Renal pelvis (tissue), 4 donors: ENCODE results near the gene PNRC2. TPM values are rescaled to one million over a fixed set of nuclear protein-coding genes. Genes with fewer than 3 reads are reported as not detected.
A peak's percentile ranks its signal among the peaks of the same experiment; 100 is the strongest.
"Not testable (repeated sequence)": the region's sequence is repeated elsewhere in the genome, so short reads cannot be mapped to it uniquely, and the experiment has no call there.

ENCODE experiments used
- DNase-seq: peaks from one replicate; pipeline ENCODE4 v3.0.0-alpha.2; 2013
- polyA plus RNA-seq, 3 donors: library from polyadenylated mRNA; unstranded; fragments of 120-200 nt; gene quantifications; one replicate each; pipeline ENCODE4 v1.2.1, GENCODE V29; 2013; ENCODE audit not compliant: insufficient read length in 3 of 3

PNRC2 gene
- polyA plus RNA-seq, 3 donors = 213 to 233 (median 214) TPM

- no peak for DNase-seq
Measured at GRCh38 chr1:23979387-23979880, 19.8 kb downstream of the PNRC2 start.

DNA sequence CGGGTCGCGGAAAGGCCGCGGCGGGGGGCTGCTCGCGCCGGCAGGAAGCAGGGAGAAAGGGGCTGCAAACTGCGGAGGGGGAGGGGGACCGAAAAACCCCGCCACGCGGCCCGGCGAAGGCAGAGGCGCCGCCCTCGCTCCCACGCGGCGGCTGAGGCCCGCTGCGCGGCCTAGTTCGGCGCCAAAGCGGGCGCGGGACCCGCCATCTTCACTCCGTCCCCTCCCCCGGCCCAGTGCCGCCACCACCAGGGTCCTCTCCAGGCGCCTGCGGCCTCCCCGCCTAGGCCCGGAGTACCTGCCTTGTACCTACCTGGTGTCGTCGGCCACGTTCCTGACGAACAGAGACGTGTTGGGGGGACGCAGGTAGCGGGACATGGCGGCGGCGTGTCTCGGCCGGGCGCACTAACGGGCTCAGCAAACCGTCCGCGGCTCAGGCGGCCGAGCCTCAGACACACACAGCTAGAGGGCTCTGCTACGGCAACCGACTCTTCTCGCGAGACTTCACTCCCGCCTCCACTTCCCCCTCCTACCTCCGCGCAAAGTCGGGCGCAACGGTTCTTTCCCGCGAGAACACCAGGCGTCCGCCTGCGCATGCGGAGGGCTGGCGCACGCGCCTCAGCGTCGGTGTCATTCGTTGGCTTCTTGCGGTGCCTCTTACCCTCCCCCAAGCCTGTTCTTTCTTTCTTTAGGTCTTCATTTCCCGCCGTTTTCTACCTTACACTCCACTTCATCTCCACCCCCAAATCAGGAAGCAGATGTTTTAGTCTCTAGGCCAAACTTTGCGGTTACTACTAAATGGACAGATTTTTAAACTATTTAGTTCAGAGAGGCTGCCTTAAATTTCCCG lies 20.5 kb downstream of the PNRC2 start, which contains the start of gene SRSF10:
Gene SRSF10, minus strand, starts transcription at position 447 of the 847 bp plus-strand sequence. Its CDS starts 72 bp downstream, at position 375.
- peak; percentile 99 for DNase-seq

- peak; percentile 44 for DNase-seq
Measured at GRCh38 chr1:23980728-23981070, 21.1 kb downstream of the PNRC2 start.

DNA sequence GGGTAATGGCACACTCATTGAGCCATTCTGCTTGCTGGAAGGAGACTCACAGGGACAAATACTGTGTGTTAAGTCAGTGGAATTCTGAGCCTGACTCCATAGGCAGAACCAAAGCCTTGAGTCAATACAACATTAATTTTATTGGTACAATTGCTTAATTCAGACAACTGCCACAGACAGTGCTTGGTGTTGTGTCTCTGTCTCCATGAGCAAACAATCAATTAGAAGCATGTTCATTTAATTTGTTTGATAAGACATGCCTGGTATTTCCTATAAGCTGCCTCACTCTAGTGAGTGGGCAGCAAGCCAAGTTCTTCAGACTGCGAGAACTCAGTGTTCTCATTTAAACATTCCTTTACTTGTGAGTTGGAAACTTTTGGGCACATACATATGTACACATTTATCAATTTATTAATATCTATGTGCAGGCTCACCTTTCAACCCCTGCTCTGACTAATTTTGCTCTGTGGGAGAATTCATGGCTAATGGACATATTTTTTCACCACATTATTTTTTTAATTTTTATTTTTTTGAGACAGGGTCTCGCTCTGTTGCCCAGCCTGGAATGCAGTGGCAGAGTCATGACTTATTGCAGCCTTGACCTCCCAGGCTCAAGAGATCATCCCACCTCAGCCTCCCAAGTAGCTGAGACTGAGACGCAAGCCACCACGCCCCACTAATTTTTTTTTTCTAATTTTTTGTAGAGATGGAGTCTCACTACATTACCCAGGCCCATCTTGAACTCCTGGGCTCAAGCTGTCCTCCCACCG lies 25.0 kb downstream of the PNRC2 start:
- DNase-seq = peak; percentile 78

DNA sequence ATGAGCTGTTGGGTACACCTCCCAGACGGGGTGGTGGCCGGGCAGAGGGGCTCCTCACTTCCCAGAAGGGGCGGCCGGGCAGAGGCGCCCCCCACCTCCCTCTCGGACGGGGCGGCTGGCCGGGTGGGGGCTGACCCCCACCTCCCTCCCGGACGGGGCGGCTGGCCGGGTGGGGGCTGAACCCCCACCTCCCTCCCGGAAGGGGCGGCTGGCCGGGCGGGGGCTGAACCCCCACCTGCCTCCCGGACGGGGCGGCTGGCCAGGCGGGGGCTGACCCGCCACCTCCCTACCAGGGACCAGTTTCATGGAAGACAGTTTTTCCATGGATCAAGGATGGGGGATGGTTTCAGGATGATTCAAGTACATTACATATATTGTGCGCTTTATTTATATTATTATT lies 27.4 kb downstream of the PNRC2 start:
- DNase-seq = not testable (repeated sequence)

DNA sequence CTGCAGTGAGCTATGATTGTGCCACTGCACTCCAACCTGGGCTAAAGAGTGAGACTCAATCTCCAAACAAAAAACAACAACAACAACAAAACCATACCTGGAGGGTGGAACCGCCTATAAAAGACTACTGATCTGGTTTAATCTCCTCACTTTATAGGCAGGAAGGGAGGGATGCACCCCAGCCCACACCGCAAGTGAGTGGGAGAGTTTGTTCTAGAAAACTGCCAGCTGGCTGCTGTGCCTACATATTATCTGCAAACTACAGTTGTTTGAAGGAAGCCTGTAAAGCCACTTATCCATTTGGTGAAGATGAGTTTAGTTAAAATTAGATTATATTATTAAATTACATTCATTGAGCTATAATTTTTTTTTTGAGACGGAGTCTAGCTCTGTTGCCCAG lies 29.6 kb downstream of the PNRC2 start:
- no peak for DNase-seq

GRCh38 chr1:23992011-23992410 lies 32.4 kb downstream of the PNRC2 start:
- DNase-seq = not testable (repeated sequence)

GRCh38 chr1:23995431-23995837 lies 35.8 kb downstream of the PNRC2 start:
- no peak for DNase-seq

- no peak for DNase-seq
Measured at GRCh38 chr1:23996700-23997229, 37.1 kb downstream of the PNRC2 start.

GRCh38 chr1:23997812-23998211 lies 38.2 kb downstream of the PNRC2 start:
- DNase-seq = no peak

- no peak for DNase-seq
Measured at GRCh38 chr1:23999156-23999671, 39.6 kb downstream of the PNRC2 start.

DNA sequence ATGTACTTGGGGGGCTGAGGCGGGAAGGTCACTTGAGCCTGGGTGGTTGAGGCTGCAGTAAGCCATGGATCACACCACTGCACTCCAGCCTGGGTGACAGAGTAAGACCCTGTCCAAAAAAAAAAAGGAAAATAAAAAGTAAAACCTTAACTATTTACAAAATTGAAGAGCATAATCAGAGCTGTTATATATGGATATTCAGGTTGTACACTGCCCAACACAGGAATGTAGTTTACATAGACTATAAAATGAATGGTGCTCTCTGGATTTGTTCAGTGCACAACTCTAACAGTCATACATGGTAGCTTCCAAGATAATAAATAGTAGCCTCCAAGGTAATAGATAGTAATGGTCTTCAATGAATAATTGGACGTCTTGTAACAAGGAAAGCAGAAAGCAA lies 43.1 kb downstream of the PNRC2 start:
- no peak for DNase-seq

DNA sequence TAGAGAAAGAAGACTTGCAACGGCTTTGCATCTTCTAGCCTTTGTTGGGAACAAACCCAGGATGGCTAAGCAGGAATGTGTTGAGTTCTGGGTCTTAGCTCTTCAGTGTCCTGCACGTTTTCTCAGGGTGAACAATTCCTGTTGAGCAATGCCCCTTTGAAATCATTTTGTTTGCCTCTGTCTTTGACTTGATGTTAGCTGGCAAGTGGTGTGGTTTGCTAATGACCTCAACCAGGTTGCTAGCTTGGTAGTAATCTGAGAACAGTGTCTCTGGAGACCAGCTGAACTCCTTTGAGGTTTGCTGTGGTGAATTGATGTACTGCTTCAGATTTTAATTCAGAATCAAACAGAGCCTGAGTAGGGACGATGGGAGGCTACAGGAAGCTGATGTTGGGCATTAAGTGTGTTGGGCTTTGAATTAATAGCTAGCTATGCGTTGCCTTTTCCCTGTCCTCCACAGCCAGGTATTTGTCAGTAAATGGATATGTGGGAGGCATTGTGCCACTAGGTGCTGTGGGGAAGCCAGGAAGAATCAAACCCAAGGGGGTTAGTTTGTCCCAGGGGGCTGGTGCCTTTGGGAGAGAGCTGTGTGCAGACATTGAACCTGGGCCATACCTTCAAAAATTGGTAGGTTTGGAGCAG lies 43.8 kb downstream of the PNRC2 start:
- peak; percentile 33 for DNase-seq

GRCh38 chr1:24004132-24004531 lies 44.5 kb downstream of the PNRC2 start:
- DNase-seq = no peak

DNA sequence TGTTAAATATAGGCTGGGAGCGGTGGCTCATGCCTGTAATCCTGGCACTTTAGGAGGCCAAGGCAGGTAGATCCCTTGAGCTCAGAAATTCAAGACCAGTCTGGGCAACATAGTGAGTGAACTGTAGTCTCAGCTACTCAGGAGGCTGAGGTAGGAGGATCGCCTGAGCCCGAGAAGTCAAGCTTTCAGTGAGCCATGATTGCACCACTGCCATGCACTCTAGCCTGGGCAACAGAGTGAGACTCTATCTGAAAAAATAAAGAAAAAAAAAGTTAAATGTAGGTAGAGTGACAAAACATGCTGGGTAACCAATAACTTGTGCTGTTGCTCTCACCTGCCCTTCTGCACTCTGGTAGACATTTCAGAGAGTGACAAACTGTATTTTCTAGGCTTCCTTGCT lies 45.5 kb downstream of the PNRC2 start:
- DNase-seq = no peak

DNA sequence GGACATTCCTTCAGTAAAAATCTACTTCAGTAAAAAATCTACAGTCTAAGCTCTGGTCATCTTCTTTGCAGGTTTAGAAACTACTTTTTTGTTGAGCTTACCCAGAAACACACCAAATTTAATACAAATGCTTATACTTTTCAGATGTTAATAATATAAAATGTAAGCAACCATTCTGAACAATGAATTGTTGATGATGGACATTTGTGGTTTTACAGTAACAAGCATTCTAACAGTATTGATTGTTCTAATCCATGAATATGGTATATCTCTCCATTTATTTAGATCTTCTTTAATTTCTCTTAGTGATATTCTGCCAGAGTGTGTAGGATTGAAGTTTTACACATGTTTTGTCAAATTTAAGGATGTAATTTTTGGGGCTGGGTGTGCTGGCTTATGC lies 47.5 kb downstream of the PNRC2 start:
- no peak for DNase-seq

GRCh38 chr1:24008574-24009184 lies 49.1 kb downstream of the PNRC2 start:
- peak; percentile 47 for DNase-seq

DNA sequence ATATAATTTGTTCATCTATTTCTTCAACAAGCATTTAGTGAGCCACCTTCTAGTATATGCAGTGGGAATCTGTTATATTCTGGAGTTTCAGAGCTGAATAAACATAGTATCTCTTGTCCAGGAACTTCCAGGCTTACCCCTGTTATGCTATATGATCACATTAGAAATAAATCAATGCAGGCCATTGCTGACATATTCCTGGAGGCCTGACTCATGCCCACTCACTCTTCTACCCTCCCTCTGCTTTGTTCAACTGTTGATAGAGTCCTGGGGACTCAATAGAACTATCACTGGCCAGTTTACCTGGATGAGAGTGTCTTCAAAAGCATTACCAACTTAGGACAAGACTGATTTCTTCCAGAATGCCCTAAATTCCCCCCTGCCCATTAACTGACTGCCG lies 49.8 kb downstream of the PNRC2 start:
- peak; percentile 52 for DNase-seq

DNA sequence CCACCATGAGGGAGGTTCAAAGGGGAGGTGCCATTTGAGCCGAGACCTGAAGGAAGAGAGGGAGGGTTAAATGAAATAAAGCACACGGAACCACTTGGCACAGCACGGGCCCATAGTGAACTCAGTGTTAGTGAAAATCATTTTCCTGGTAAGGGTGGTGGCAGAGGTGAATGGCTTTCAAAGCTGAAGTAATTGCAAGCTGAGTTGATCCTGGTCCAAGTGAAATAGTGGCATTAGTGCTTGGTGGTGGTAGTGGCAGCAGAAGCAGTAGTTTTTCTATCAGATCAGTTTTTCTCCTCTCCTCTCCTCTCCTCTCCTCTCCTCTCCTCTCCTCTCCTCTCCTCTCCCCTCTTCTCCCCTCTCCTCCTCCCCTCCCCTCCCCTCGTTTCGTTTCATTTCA lies 51.0 kb downstream of the PNRC2 start:
- DNase-seq = no peak

- DNase-seq = not testable (repeated sequence)
Measured at GRCh38 chr1:24012878-24013277, 53.2 kb downstream of the PNRC2 start.
